ENCODE measurements around the gene SRL. TPM values are rescaled to one million over a fixed set of nuclear protein-coding genes. Genes with fewer than 3 reads are reported as not detected.

Gene SRL
- total and polyA plus RNA-seq, 2 of the 13 experiments (the other 11 are each of a cell fraction or from before 2014, with no cell fraction given): 0.05 TPM; not detected in 1

GRCh38 chr16:4183237-4184037 is 58.4 kb downstream of the SRL start (continued):
- TF ChIP-seq LCORL (IDR thresholded peaks at IDR 0.05) (no peak), LCORL (CRISPR knock-in tag; IDR thresholded peaks at IDR 0.05) (no peak; the same call in none of the 2 replicates), MAFF (IDR thresholded peaks at IDR 0.05; ENCODE audit: low read depth, low read length) (no peak), MLX (CRISPR knock-in tag; IDR thresholded peaks at IDR 0.05) (0 out of 2 replicates have a peak, but pooled peaks have one; percentile 19), PITX1 (CRISPR knock-in tag; IDR thresholded peaks at IDR 0.05) (peak; percentile 41; the same call in 1 of the 2 replicates), MXD3 (CRISPR knock-in tag; IDR thresholded peaks at IDR 0.05) (peak; percentile 86), EEA1 (CRISPR knock-in tag; IDR thresholded peaks at IDR 0.05; ENCODE audit: borderline replicate concordance) (peak; percentile 77; the same call in 1 of the 2 replicates), ZNF207 (IDR thresholded peaks at IDR 0.05; ENCODE audit: borderline replicate concordance) (no peak), NPAS2 (CRISPR knock-in tag; IDR thresholded peaks at IDR 0.05; ENCODE audit: borderline replicate concordance) (no peak), GLMP (CRISPR knock-in tag; IDR thresholded peaks at IDR 0.05; ENCODE audit: borderline replicate concordance) (no peak), POLR2AphosphoS2 (IDR thresholded peaks at IDR 0.05; ENCODE audit: low read depth, low read length) (no peak), HMGA1 (CRISPR knock-in tag; conservative IDR thresholded peaks at IDR 0.05) (no peak), MLLT10 (CRISPR knock-in tag; IDR thresholded peaks at IDR 0.05) (no peak), ZBTB42 (CRISPR knock-in tag; IDR thresholded peaks at IDR 0.05) (peak; percentile 50; the same call in 1 of the 2 replicates), KLF9 (CRISPR knock-in tag; IDR thresholded peaks at IDR 0.05; ENCODE audit: low read depth) (no peak), KLF15 (CRISPR knock-in tag; IDR thresholded peaks at IDR 0.05; ENCODE audit: borderline replicate concordance) (no peak), ZNF570 (CRISPR knock-in tag; IDR thresholded peaks at IDR 0.05; ENCODE audit: borderline replicate concordance) (no peak), ZNF496 (CRISPR knock-in tag; IDR thresholded peaks at IDR 0.05; ENCODE audit: insufficient replicate concordance) (no peak), AKNA (CRISPR knock-in tag; IDR thresholded peaks at IDR 0.05; ENCODE audit: borderline replicate concordance) (no peak), HOXA5 (CRISPR knock-in tag; IDR thresholded peaks at IDR 0.05) (no peak), SKI (IDR thresholded peaks at IDR 0.05; ENCODE audit: partially characterized antibody) (peak; percentile 15)
- TF ChIP-seq, protein P1, sequence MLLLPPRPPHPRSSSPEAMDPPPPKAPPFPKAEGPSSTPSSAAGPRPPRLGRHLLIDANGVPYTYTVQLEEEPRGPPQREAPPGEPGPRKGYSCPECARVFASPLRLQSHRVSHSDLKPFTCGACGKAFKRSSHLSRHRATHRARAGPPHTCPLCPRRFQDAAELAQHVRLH (CRISPR knock-in tag; IDR thresholded peaks at IDR 0.05; ENCODE audit: borderline replicate concordance, low read depth): 0 out of 2 replicates have a peak, but pooled peaks have one; percentile 36

All from HepG2 (cell line).